Chondrocyte (in vitro differentiated cells): ENCODE data around the gene ATF6. TPM values are rescaled to one million over a fixed set of nuclear protein-coding genes. Genes with fewer than 3 reads are reported as not detected.

Experiments
- DNase-seq: peaks from one replicate; pipeline ENCODE4 v3.0.0; 2021; ENCODE audit warnings: mixed read lengths, low spot score
- H3K27ac Mint-ChIP-seq: one replicate; pipeline ENCODE4 v1.8.0; 2021; ENCODE audit warnings: mild to moderate bottlenecking, moderate library complexity, mixed read lengths; ENCODE audit not compliant: unreplicated experiment
- H3K27me3 Mint-ChIP-seq: 2 replicates; pipeline ENCODE4 v1.8.0; 2021; ENCODE audit warnings: low read depth, mixed read lengths
- H3K36me3 Mint-ChIP-seq: 2 replicates; pipeline ENCODE4 v1.8.0; 2021; ENCODE audit warnings: low read depth, mixed read lengths
- H3K4me1 Mint-ChIP-seq: 2 replicates; pipeline ENCODE4 v1.8.0; 2021; ENCODE audit warnings: low read depth, mild to moderate bottlenecking, mixed read lengths
- H3K4me3 Mint-ChIP-seq: one replicate; pipeline ENCODE4 v1.8.0; 2021; ENCODE audit warnings: mild to moderate bottlenecking, moderate library complexity, mixed read lengths; ENCODE audit not compliant: unreplicated experiment
- H3K9me3 Mint-ChIP-seq: 2 replicates; pipeline ENCODE4 v1.8.0; 2021; ENCODE audit warnings: low read depth, mixed read lengths
- total RNA-seq: library from RNA; stranded (reverse); gene quantifications from 3 replicates; pipeline ENCODE4 v1.2.1, GENCODE V29; 2021
- TF ChIP-seq, protein P1 (sequence below): fragments of 200-600 bp; sonication (generic); IDR thresholded peaks from 2 replicates; pipeline ENCODE4 v1.5.0; 2021; ENCODE audit warnings: antibody characterized with exemption, mild to moderate bottlenecking, moderate library complexity

ATF6 gene
- total RNA-seq, 1 donor from 2014 or later: 29.1 TPM

DNA sequence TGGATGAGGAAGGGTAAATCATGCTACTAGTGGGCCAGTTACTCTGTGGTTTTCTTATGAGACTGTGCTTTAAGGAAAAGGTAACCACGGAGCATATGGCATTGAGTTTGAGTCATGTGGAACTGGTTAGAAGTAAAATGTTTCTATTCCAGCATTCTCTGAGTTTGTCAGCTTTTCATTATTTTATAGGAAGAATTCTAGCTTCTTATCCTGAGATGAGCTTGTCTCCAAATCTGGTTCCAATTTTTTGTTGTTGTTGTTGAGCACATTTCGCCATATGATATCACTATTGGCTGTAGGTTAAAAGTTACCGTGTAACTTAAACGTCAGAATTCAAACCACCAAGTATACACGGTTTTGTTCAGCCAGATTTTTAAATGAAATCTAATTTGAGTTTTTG lies 69.9 kb downstream of the ATF6 start:
- Mint-ChIP-seq H3K27me3 (no peaks in the 10 kb centered on the region), H3K4me3 (no peak overlapping the region), H3K36me3 (peaks cover 7% of the 10 kb centered on the region), H3K4me1 (no peaks in the 10 kb centered on the region), H3K9me3 (peaks cover 6% of the 10 kb centered on the region), H3K27ac (no peak overlapping the region)
- TF ChIP-seq, protein P1, sequence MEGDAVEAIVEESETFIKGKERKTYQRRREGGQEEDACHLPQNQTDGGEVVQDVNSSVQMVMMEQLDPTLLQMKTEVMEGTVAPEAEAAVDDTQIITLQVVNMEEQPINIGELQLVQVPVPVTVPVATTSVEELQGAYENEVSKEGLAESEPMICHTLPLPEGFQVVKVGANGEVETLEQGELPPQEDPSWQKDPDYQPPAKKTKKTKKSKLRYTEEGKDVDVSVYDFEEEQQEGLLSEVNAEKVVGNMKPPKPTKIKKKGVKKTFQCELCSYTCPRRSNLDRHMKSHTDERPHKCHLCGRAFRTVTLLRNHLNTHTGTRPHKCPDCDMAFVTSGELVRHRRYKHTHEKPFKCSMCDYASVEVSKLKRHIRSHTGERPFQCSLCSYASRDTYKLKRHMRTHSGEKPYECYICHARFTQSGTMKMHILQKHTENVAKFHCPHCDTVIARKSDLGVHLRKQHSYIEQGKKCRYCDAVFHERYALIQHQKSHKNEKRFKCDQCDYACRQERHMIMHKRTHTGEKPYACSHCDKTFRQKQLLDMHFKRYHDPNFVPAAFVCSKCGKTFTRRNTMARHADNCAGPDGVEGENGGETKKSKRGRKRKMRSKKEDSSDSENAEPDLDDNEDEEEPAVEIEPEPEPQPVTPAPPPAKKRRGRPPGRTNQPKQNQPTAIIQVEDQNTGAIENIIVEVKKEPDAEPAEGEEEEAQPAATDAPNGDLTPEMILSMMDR: no peak
- DNase-seq: no peak

DNA sequence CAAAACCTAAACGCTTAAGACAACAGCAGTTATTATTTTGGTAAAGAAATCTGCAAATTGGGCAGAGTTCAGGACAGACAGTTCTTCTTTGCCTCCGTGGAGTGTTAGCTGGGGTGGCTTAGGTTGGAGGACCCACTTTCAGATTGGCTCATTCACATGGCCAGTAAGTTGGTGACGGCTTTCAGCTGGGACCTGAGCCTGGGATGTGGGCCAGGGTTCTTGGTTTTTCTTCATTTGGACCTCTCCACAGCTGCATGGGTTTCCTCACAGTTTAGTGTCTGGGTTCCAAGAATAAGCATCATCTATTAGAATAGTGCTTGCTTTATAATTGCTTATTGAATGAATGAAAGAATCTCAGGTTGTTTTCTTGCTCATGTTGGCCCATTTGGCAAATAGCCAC lies 72.2 kb downstream of the ATF6 start:
- no peak for DNase-seq
- Mint-ChIP-seq H3K4me1 (no peaks in the 10 kb centered on the region), H3K27me3 (no peaks in the 10 kb centered on the region), H3K4me3 (no peak overlapping the region), H3K36me3 (peaks cover 13% of the 10 kb centered on the region), H3K27ac (no peak overlapping the region), H3K9me3 (peaks cover 9% of the 10 kb centered on the region)
- TF ChIP-seq, protein P1: no peak

DNA sequence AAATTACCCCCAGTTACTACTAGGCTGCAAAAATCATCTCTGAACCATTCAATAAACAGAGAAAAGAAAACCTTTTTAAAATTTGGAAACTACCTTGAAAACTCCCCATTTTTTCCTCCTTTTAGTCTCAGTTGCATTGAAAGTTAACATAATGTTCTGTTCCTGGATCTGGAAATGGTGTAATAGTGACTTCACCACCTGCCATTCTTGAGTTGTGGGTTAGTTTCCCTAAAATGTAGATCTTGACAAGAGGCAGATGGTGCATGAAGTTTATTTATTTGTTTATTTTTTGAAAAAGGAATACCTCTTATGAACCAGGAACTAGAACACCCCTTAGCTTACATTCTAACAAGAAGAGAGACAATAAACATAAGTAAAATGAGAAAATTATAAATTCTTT lies 72.8 kb downstream of the ATF6 start:
- DNase-seq: no peak
- Mint-ChIP-seq H3K4me3 (no peak overlapping the region), H3K36me3 (peaks cover 12% of the 10 kb centered on the region), H3K27ac (no peak overlapping the region), H3K9me3 (peaks cover 4% of the 10 kb centered on the region), H3K4me1 (no peaks in the 10 kb centered on the region), H3K27me3 (no peaks in the 10 kb centered on the region)
- TF ChIP-seq, protein P1: no peak

DNA sequence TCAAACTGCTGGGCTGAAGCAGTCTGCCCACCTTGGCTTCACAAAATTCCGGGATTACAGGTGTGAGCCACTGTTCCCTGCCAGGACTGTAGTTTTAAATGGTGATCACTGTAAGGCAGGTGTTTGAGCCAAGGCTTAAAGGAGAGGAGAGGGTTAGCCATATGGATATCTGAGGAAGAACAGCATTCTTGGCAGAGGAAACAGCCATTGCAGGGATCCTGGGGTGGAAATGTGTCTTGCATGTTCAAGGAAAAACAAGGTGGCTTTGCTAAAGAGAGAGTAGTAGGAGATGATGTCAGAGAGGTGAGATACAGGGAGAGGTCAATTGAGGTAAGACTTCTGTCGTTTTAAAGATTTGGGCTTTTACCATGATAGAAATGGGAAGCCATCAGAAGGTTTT lies 73.5 kb downstream of the ATF6 start:
- H3K4me1 Mint-ChIP-seq: no peaks in the 10 kb centered on the region
- H3K27me3 Mint-ChIP-seq: no peaks in the 10 kb centered on the region
- no peak overlapping the region for H3K4me3 Mint-ChIP-seq
- H3K9me3 Mint-ChIP-seq: peaks cover 4% of the 10 kb centered on the region
- DNase-seq: no peak
- H3K36me3 Mint-ChIP-seq: peaks cover 12% of the 10 kb centered on the region
- H3K27ac Mint-ChIP-seq: no peak overlapping the region
- TF ChIP-seq, protein P1: no peak

DNA sequence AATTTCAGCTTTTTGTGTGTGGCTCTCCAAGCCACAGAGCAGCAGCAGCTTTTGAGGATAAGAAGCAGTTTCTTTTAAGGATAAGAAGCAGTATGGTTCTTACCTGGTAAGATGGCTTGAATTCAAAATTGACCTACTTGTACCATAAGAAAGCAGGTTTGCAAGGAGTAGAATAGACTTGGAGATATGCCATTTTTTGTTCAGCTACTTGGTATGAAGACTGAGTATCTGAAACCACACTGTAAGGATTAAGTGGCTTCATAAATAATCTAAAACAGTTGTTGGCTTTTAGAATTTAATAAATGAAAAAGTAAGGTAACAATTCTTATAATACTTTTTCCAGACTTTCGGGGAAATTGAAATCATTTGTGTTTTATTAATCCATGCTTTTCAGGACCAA lies 74.2 kb downstream of the ATF6 start:
- Mint-ChIP-seq H3K4me1 (no peaks in the 10 kb centered on the region), H3K27me3 (no peaks in the 10 kb centered on the region), H3K36me3 (peaks cover 12% of the 10 kb centered on the region), H3K27ac (no peak overlapping the region), H3K9me3 (peaks cover 4% of the 10 kb centered on the region), H3K4me3 (no peak overlapping the region)
- TF ChIP-seq, protein P1: no peak
- no peak for DNase-seq
